A549 (cell line): Measurements from ENCODE around the gene FAM174C.

Experiments used
- CTCF ChIP-seq: fragments of >200 bp; sonication (Bioruptor Twin); formaldehyde crosslinking; IDR thresholded peaks from 3 replicates; pipeline ENCODE4 v1.5.1; 2016
- PBX3 ChIP-seq: IDR thresholded peaks from 2 replicates; pipeline ENCODE4 v1.6.1; 2012
- SMC3 ChIP-seq: fragments of >200 bp; sonication (Bioruptor Twin); formaldehyde crosslinking; IDR thresholded peaks from 3 replicates; pipeline ENCODE4 v1.6.1; 2018; ENCODE audit warnings: inconsistent platforms

GRCh38 chr19:1238369-1239303 lies 36.7 kb upstream of the FAM174C start:
- no peak for TF ChIP-seq PBX3
- TF ChIP-seq CTCF, result no peak
- no peak for TF ChIP-seq SMC3
